HG02981 (cell line): Measurements from ENCODE around the gene NFKBIA.
"Not testable (repeated sequence)": the region's sequence is repeated elsewhere in the genome, so short reads cannot be mapped to it uniquely, and the experiment has no call there.

ENCODE experiments used
- ATAC-seq: cut with Tn5 transposase; IDR thresholded peaks from one replicate; pipeline ENCODE4 v1.9.1; 2021; ENCODE audit warnings: mild to moderate bottlenecking, moderate library complexity; ENCODE audit not compliant: unreplicated experiment

The NFKBIA gene

DNA sequence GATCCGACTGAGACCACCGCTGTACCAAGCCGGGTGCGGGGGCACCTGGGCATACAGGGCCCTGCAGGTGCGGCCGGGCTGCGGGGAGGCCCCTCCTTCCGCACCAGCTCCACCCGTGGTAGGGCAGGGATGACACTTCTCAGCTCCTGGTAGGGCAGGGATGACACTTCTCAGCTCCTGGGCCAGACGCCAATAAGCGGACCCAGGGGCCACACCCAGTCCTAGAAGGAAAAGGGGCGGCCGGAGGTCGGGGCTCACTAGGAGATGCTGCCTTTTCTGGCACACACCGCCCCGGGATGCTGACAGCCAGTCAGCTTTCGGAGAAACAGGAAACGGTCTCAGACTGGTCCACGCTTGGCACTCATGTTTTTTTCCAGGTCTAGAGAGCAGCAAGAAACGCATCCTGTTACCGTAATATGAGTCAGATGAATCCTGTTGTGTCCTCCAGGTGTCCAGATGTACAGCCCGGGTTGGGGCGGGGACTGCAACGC is 34.8 kb downstream of the NFKBIA start:
- ATAC-seq: no peak

DNA sequence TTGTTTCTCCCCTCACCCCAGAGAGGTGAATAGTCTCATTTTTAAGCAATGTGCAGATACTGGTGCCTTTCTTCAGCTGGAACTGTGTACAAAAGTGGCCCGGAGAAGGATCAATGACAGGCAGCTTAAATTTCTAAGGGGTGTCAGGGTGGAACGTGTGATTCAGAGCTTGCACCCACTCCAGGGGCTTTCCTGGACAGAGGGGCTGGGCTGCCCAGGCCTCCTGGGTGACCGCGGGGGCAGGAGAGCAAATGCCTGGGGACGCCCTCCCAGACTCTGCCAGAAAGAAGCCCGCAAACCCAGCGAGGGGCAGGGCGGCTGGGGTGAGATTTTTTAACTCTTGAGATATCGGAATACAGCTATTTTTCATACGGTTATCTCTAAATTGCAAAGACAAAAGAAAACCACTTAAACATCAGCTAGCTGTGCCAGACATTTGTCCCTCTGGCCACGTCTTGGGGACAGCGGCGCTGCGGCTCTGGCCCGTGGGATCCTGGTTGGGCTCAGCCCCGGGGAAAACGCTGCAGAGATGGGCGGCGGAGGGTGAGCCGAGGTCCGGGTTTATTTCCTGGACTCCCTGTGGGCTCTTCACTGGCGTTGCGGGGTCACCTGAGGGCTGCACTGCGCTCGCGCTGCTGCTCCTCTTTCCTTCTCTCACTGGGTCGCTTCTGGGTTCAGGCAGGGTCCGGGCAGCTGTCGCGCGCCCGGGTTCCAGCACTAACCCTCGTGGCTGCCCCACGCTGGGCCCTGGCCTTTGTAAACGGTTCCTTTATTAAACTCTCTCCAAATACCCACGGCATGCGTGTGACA is 35.8 kb downstream of the NFKBIA start:
- no peak for ATAC-seq

DNA sequence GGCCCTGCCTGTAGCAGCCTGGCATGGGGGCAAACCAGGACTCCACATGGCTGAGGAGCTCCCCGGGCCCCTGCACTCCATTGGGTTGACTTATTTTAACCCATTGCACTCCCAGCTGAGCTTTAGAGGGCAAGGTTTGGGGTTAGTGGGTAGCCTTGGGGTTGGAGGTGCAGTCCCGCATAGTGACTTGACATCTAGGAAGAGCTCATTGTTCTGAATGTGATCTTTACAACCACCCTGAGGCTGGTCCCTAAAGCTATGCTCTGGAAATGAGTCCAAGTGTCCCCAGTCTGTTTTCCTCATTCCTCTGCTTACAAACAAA is 36.4 kb downstream of the NFKBIA start:
- no peak for ATAC-seq

DNA sequence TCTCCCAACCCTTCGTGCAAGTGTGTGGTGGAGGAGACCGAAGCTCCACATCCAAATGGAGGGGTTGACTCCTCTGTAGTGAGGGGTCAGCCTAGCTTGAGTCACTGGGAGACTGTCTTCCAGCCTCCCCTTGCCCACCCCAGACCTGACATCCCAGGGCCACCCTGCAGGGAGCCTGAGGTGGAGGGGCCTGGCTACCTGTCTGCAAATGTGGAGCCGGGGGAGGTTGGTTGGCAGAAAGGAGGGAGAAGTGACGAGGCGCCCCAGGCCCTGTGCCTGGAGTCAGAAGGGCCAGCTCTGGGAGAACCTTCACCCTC is 37.5 kb downstream of the NFKBIA start:
- no peak for ATAC-seq

DNA sequence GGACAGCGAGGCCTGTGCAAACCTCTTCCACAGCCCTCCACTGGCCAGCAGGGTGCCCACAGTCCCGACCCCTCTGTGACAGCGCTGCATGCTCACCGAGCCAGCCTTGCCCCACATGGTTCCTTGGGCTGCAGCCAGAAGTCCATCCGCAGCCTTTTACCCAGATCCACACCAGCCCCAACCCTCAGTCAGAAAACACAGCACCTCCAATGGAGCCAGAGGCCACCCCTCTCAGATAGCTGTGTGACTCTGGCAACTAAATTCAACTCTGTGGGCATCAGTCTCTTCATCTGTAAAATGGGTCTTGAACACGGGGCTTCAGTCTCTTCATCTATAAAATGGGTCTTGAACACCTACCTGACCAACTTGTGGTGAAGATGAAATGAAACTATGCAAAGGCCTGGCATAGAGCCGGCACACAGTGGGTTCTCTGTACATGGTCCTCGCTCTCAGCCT is 38.0 kb downstream of the NFKBIA start:
- ATAC-seq: no peak

DNA sequence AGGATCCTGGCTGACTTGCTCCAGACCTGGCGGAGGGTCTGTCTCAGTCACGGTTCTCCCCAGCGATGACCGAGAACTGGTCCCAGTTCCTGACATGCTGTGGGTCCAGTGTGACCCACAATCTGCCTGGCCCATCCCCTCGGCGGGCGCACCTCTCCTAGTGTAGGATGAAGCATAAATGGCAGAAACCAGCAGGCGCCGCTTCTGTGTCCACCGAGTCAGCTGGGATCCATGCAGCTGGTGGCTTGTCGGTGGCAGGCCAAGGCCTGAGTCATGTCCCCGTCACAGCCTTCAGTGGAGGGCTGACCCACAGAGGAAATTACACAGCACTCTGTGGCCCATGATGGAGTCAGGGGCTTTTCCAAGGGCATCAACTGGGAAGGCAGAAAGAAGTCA is 38.5 kb downstream of the NFKBIA start:
- no peak for ATAC-seq

DNA sequence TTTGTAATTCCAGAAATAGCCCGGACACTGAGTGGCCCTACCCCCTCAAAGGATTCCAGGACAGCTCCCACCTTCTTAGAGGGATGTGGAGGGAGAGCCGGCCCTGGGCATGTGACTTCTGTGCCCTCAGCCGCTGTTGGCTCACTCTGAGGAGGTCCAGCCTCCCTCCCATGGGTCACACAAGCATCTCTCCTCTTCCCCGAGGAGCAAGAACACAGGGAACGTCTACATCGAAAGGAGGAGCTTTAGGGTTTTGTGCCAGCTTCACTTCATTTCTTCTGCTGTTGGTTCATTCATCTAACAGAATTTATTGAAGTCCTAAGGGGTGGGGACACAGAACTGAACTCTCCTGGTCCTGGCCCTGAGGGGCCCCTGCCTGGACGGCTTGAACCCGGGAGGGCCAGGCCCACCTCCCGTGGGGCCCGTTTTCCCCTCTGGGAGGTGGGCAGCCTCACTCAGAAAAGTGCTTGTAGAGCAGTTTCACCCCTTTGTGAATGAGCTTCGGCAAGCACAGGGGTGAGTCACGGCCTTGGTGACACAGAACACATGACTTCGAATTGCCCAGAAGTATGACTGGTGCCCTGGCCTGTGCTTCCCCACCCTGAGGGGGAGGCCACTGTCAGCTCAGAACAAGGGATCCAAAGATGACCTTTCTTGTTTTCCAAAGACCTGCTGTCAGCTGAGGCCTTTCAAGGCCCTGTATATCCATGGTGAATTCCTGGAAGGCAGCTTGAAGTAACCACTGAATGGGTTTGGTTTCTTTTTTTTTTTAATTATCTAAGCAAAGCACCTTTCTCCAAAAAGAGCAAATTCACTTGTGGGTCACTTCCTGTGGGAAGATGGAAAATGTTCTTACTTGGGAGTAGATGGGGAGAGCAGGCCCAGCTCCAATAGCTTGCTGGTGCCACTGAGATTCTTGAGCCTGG is 39.2 kb downstream of the NFKBIA start:
- ATAC-seq: no peak

DNA sequence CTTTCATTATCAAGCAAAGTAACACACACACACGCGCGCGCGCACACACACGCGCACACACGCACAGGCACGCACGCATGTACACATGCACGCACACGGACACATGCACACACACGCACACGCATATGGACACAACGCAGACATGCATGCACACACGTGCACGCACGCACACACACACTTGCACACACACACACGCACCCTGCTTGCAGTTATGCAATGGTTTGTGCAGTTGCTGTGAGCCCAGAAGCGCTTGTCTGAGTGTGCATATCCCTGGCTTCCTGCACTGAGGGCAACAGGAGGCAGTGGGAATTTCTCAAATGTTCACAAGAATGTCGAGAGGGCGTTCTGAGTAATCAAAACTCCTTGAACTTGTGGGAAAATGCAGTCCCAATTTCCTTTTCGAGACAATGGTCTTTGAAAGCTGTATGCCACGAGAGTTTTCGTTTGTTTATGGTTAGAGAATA is 41.6 kb downstream of the NFKBIA start:
- ATAC-seq: no peak

DNA sequence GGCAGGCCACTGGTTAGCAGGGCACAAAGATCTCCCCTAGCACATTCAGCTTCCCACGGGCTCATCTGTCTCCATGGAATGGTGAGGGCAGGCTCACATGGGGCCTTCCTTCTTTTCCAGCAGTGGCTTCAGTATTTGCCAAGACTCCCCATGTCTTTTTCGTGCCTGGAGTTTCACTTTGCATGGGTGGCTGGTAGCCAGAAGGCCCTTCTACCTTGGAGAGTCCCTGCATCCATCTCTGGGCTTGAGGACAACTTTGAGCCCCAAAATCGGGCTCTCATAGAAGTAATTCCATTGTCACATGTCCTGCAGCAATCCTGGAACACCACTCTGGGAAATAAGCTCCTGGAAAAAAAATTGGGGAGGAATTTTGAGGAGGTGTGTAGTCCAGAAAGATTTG is 42.1 kb downstream of the NFKBIA start:
- no peak for ATAC-seq

DNA sequence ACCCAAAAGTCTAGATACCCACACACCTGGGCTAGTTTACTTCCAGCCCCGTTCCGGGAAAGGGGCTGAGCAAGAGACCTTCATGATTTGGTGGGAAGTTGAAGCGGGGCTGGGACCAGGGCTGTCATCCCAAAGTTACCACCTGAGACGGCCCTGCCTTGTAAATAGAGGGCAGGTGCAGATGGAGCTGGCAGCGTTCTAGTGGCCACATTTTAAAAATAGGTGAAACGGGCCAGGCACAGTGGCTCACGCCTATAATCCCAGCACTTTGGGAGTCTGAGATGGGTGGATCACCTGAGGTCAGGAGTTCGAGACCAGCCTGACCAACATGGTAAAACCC is 43.4 kb downstream of the NFKBIA start:
- ATAC-seq: no peak

DNA sequence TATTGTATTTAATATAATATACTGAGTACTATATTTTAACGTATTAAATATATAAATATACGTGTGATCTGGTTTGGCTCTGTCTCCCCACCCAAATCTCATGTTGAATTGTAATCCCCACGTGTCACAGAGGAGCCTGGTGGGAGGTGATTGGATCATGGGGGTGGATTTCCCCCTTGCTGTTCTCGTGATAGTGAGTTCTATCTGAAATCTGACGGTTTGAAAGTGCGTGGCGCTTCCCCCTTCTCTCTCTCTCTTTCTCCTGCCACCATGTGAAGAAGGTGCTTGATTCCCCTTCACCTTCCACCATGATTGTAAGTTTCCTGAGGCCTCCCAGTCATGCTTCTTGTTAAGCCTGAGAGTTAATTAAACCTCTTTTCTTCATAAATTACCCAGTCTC is 44.9 kb downstream of the NFKBIA start:
- not testable (repeated sequence) for ATAC-seq

DNA sequence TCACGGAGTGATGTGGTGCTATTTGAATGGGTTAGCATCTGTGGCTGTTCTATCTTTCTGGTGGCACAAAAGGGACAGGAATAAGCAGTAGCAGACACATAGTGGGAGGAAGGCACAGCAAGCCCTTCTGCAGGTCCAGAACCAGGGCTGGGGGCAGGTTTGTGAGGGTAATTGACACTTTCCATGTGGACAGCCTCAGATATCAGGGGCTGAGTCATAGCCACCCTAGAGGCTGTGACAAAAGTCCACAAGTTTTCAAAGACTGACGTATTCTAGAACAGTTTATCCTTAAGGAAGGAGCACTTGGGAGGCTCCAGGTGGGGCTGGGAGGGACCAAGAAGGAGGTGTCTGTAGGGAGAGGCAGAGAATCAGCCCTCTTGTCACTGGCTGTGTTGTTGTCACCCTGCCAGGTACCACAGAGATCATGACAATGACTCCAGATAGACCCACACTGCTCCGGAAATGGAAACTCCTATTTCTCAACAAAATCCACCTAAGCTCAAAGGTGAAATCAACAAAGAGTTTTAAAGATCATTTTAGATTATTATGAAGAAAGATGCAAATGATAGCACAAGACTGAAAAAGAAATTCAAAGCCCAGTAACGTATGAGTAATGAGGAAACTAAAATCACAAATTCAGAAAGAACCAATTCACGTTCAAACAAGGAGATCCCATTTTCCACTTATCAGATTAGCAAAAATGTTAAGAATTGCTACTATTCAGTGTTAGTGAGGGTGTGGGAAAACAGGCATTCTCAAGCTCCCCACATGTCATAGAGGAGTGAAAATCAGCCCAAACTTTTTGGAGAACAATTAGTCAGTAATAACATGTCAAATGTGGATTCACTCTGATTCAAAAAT is 48.3 kb downstream of the NFKBIA start:
- no peak for ATAC-seq

DNA sequence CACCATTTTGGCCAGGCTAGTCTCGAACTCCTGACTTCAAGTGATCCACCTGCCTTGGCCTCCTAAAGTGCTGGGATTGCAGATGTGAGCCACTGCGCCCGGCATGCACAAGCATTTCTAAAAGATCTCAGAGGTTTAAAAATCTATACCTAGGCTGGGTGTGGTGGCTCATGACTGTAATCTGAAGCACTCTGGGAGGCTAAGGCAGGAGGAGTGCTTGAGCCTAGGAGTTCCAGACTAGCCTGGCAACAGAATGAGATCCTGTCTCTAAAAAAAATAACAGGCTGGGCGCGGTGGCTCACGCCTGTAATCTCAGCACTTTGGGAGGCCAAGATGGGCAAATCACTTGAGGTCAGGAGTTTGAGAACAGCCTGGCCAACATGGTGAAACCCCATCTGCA is 49.3 kb downstream of the NFKBIA start:
- ATAC-seq: not testable (repeated sequence)

DNA sequence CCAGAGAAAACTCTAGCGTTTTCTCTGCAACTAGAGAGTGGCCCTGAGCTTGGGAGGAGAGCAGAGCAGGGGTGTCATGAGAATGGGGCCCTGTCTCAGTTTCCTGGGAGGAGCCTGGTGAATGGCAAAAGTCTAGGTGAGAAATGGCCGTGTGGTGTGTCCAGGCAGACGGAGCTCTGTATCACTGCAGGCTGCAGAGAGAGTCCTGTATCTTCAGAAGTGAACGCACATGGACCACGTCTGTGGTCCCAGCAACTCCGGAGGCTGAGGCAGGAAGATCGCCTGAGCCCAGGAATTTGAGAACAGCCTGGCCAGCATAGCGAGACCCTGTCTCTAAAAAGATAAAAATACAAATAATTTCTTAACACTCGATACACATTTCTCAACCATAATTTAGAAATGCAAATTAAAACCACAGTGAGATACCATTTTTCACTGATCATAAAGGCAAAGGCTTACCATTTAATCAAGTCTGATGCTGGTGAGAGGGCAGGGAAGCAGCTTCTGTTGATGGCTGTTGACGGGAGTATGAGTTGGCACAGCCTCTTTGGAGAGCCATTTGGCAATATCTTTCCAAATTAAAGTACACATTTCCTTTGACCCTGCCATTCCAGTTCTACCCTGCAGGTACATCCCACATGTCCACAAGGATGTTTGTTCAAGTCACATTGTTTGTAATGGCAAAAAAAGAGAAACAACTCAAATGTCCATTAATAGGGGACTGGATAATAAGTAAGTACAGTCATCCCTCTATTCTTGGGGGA is 51.0 kb downstream of the NFKBIA start:
- no peak for ATAC-seq

DNA sequence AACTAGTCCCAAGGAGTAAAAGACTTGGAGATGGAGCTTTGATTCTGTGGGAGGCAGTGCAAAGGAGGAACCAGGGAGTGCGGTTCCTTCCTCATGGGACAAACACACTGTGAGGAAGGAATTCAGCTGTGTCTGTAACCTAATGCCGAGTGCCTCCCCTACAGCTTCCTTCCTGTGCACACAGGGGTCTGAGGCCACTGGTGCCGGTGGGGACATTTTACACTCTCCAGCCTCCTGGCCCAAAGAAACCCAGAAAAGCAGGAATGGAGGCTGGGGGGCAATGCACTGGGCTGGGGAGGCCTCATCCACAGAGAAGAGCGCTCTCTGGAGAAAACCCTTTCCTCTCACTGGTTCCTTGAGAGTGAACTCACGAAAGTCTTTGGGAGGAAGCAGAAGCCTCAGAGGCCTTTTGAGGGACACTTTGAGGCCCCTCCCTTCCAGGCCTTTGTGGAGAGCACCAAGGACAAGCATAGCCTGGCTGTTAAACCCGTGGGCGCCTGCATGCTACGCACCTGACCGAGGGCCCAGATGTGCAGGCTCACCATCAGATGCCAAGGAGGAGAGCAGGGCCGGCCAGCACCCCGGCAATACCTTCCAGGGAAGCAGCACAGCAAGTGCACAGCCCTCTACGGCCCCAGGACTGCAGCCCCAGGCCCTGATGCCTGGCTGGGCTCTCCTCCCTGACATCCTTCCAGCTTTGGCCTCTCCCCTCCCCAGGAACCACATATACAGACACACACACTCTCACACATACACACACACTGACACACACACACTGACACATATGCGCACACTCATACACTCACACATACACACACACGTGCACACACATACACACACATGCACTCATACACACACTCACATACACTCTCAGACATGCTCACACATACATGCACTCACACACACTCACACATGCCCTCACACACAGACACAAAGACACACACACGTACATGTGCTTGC is 52.0 kb downstream of the NFKBIA start:
- ATAC-seq: no peak

DNA sequence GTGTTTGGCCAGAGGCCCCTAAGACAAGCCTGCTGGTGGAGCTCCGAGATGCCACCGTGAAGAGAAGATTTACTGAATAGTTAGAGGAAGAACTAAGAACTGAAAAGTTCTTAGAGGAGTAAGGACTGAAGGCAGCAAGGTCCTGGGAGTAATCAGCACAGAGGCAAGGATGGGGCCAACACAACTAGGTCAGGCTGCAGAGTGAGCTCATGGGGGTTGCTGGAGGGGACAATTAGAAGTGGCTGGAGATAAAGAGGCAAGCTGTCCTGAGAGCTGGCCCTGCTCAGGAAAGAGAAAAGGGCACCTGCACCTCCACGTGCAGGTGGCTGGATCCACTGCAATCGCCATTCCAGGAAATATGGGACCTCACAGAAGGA is 52.7 kb downstream of the NFKBIA start:
- no peak for ATAC-seq
